GM12864 (cell line): Measurements from ENCODE around the gene ANKS1B.
A peak's percentile ranks its signal among the peaks of the same experiment; 100 is the strongest.

Source experiments
- DNase-seq: peaks from one replicate; pipeline ENCODE4 v3.0.0-alpha.2; 2011; ENCODE audit warnings: low read depth
- H3K4me3 ChIP-seq: 2 replicates; pipeline ENCODE4 v1.5.1; 2011; ENCODE audit warnings: mild to moderate bottlenecking, low read depth, low read length, control low read depth
- CTCF ChIP-seq: IDR thresholded peaks from 2 replicates; pipeline ENCODE4 v1.5.1; 2011; ENCODE audit warnings: low read depth, mild to moderate bottlenecking, moderate library complexity, low read length, control low read depth, inconsistent platforms; ENCODE audit errors: missing control alignments

ANKS1B gene

DNA sequence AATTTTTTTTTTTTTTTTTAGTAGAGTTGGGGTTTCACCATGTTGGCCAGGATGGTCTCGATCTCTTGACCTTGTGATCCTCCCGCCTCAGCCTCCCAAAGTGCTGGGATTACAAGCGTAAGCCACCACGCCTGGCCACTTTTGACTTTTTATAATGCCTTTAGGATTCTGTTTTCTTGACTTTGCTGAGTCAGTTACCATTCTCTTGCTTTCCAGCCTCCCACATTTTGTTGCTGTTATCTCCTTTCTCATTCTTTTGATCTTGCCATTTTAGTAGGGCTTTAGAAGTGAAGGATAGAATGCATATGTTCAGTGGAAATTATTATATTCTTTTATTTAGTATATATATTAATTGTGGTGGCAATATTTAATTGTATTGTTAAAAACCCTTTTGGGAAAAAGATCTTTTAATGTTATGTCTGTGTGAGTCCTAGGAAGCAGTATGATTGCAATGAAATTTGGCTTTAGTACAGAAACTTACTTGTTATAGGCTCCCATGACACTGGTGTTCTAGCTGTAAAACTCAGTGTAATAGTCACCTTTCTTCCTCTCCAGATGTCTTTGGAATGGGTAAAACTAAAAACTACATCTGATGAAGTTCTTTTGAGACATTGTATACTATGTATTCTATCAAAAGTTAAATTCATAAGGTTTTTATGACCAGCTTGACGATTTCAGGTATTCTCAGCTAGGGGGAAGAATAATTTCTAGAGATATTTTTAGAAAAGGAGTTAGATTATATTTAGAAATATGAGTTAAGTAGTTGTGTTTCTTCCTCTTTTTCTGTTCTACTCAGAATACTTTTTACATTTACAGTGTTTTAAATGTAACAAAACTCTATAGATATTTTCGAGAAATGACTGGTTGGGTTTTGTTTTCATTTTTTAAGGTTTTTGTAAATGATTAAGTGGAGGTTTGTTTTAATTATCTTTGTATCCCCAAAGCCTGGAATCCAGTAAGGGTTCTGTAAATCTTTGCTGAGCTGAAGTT is 1264.9 kb downstream of the ANKS1B start:
- H3K4me3 ChIP-seq: no peak overlapping the region
- no peak for DNase-seq
- no peak for TF ChIP-seq CTCF

DNA sequence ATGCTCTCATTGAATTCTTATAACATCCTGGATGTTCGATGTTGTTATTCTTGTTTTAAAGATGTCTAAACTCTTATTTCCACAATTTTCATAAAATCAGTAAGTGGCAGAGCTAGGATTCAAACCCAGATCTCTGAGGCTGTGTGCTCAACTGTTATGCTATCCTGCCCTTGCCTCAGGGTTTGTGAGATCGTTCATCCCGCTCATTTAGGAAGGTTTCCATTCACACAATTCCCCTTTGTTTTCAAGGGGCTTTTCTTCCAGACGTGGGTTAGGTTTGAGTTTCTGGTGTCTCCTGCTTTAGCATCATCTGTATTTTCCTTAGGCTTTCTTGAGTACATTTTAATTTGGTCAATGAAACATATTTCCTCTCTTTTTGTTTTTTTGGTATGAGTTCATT is 1270.3 kb downstream of the ANKS1B start:
- no peak for DNase-seq
- no peak overlapping the region for H3K4me3 ChIP-seq
- no peak for TF ChIP-seq CTCF

DNA sequence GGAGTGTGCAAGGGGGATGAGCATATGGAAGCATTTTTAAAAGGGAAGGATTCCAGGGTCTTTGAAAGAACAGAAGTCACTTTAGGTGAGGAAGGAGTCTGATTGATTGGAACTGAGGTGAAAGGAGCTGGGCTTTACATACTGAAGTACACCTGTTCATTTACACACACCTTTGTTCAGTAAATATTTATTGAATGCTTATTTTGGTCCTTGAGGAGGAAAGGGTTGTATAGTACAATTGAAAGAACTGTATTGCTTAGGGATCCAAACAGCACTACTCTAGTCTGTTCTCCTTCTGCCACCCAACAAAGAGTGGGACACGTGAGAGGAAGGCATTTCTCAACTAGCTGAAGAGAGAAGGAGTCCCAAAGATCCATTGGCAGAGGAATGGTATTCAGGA is 1275.7 kb downstream of the ANKS1B start:
- no peak overlapping the region for H3K4me3 ChIP-seq
- TF ChIP-seq CTCF: no peak
- no peak for DNase-seq

DNA sequence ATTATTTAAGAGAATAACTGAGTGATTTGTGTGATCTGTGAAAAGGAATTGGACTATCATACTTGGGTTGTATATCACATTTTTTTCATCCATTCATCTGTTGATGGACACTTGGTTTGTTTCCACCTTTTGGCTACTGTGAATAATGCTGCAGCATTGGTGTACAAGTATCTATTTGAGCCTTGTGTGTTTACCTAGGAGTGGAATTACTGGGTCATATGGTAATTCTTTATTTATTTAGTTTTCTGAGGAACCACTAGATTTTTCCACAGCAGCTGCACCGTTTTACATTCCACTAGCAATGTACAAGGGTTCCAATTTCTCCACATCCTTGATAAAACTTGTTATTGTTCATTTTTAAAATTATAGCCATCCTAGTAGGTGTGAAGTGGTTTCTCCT is 1283.6 kb downstream of the ANKS1B start:
- H3K4me3 ChIP-seq: no peak overlapping the region
- TF ChIP-seq CTCF: no peak
- DNase-seq: no peak

DNA sequence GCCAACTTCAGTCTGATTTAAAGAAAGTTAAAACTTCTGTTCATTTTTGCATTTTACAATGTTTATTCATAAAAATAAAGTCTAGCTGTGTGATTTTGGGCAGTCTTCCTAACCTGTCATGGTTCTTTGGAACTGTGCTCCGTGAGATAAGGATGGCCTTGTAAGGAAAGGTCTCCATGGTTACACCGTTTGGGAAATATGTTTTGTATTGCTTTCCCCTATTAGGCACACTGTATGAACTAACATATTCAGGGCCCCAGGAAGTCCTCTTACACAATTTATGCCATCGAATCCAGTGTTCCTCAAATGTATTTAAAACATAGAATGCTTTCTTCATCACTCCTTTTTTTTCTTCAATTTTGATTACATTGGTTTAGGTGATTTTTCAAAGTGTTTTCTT is 1285.2 kb downstream of the ANKS1B start:
- no peak for DNase-seq
- H3K4me3 ChIP-seq: no peak overlapping the region
- no peak for TF ChIP-seq CTCF

- peak; percentile 30 for DNase-seq
- no peak overlapping the region for H3K4me3 ChIP-seq
- TF ChIP-seq CTCF: peak; percentile 80
Measured at GRCh38 chr12:98698603-98699463, 1285.9 kb downstream of the ANKS1B start.
